GM18867 (cell line): ENCODE measurements around the gene RAP1GDS1.

Source experiments
- ATAC-seq: cut with Tn5 transposase; IDR thresholded peaks from one replicate; pipeline ENCODE4 v1.9.1; 2021; ENCODE audit warnings: mild to moderate bottlenecking, moderate library complexity; ENCODE audit not compliant: unreplicated experiment

RAP1GDS1 gene, protein sequence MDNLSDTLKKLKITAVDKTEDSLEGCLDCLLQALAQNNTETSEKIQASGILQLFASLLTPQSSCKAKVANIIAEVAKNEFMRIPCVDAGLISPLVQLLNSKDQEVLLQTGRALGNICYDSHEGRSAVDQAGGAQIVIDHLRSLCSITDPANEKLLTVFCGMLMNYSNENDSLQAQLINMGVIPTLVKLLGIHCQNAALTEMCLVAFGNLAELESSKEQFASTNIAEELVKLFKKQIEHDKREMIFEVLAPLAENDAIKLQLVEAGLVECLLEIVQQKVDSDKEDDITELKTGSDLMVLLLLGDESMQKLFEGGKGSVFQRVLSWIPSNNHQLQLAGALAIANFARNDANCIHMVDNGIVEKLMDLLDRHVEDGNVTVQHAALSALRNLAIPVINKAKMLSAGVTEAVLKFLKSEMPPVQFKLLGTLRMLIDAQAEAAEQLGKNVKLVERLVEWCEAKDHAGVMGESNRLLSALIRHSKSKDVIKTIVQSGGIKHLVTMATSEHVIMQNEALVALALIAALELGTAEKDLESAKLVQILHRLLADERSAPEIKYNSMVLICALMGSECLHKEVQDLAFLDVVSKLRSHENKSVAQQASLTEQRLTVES

DNA sequence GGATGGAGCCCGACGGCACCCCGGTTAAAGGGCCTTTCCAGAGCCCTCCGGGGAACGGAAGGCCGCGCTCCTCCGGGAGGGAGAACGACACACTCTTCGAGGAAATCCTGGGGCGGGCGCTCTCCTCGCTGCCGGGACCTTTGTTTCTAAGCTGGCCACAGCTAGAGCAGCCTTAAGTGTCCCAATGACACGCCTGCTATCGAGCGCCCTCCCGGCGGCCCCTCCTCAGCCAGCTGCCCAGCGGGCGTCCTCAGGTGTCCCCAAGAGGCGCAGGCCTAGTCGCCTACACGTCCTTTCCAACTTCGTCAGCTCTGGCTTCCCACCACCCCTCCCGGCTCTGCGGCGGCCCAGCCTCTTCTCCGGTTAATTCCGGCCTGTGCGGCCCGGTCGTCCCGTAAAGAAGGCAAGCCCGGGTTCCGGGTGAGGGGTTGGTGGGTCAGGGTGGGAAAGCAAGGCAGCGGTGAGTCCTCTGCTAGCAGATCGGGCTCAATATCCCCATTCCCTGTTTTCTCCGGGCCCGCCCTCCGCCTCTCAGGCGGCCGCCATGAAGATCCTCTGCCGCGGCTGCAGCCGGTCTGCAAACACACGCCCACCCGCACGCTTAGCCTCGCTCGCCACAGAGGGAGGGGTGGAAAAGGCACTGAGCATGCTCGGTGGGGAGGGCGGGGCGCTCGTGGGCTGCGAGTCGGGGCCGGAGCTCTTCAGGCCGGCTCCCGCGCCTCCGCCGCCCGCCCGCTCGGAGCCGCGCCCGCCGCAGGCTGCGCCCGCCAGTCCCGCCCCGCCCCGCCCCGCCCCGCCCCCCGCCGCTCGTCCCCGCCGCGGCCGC lies at the start of gene RAP1GDS1:
Gene RAP1GDS1, plus strand, starts transcription at position 806 of the 826 bp plus-strand sequence. CDS start 182 bp downstream, outside the sequence.
- peak; percentile 92 for ATAC-seq

DNA sequence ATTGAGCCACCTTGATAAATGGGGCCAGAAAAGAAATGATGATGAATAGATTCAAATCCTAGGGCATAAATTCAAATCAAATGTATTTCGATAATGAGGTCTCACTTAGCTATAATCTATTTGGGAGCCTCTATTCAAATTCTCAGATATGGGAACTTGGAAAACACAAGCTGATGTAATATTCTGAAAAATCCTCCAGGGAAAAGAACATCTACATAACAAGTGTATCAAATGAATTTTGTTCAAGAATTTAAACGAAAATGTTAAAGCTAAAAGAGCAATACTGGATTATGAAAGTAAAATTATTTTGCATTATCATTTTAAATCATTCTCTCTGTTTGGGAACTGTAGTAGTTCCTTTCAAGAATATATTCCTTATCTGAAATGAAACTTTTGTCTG lies 38.9 kb upstream of the RAP1GDS1 start:
- ATAC-seq, result no peak

DNA sequence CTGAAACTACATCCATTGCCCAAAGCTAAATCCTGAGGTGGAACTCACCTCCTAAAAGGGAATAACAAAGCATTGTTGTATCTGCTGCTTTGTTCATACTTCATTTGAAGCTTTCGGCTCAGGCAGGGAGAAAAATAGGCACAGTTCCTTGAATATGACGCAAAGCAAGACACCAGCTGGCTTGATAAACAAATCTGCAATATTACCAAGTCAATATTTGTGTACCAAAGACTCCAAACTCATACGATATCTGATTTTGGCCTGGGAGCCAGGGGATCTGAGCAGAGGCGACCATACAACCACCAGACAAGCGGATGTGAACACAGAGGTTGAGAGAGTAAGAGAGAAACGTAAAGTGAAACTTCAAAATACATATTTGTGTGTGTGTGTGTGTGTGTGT lies 34.8 kb upstream of the RAP1GDS1 start:
- ATAC-seq, result no peak

DNA sequence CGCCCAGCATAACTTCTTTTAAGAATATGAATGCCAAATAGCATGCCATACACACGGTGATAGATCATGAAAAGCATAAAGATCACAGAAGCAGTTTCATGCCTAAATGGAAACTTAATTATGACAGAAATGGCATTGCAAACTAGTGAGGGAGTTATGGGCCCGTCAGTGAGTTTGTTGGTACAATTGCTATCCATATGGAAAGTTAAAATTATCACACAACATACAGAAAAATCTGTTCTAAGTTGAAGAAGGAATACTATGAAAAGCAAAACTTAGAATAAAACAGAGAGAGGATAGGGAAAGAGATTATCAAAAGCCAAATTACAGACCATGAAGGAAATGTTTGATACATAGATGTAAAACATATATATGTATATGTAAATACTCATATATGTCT lies 30.2 kb upstream of the RAP1GDS1 start:
- ATAC-seq, result no peak

DNA sequence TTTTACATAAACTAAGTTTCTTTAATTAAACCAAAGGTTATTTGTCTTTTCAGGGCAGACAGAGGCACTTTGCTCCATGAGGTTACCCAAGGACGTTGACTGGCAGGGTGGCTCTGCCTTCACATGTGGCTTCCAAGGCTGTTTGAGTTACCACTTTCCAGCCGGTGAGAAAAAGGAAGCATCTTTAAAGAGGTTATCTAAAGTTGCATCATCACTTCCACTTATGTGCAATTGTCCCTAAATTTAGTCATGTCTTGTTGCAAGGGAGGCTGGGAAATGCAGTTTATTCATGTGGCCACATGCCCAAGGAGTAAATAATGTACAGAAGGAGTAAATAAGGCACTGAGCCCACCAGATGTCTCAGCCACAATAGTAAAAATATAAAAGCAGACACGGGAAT lies 29.0 kb upstream of the RAP1GDS1 start:
- ATAC-seq, result no peak

DNA sequence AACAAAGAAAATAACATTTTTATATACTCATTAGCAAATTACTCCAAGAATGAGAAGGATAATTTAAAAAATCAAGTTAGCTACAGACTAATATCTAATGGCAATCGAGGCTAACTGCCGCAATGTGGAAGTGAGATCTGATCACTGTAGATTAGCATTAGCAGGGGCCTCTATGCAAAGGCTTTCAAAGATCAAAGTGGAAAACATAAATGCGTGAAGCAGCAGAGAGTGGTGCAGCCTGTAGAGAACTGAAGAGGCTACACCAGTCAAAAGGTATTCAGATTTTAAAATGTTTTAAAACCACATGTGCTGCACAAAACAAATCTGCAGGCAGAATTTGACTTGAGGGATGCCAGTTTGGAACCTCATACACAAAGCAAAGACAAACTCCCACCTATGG lies 24.0 kb upstream of the RAP1GDS1 start:
- no peak for ATAC-seq

DNA sequence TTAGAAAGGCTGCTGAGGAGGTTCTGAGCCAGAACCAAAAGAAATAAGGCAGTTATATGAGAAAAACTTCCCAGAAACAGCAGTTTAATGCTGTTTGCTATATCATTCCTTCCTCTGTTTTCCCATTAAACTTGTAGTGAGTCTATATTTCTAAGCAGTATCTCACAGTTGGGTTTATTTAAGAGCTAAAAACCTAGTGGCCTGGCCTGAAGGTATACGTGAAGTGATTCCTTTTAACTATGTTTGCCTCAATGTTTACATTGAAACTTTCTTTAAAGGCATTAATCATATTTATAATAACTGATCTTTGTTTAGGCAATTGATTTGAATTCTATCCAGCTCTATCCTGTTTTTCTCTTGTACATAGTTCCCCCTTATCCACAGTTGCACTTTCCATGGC lies 19.1 kb upstream of the RAP1GDS1 start:
- no peak for ATAC-seq

DNA sequence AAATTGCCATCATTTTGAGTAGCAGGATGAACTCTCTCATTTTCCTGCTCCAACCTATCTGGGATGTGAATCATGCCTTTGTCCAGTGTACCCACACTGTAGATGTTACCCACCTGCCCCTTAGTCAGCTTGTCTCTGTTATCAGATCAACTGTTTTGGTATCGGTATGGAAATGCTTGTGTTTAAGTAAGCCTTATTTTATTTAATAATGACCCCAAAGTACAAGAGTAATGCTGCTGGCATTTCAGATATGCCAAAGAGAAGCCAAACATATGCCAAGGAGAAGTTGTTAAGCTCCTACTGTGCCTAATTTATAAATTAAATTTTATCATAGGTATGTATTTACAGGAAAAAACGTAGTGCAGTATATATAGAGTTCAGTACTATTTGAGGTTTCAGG lies 18.6 kb upstream of the RAP1GDS1 start:
- ATAC-seq, result no peak

DNA sequence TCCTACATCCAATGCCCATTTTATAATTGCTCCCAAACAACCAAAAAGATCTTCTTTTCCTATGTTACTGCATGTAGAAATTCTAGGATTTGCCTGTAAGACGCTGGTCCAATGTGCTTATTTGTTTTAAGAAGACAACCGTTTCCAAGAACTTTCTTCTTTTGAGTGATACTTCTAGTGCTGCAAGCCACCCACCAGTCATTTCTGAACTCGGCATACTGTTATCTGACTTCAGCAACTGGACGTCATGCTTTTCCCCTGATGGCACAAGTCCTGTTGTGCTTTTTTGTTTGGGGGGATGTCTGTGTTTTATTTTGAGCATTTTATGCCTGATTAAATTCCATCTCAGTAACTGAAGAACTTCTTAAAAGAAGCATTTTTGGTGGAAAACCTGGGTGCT lies 16.0 kb upstream of the RAP1GDS1 start:
- no peak for ATAC-seq

DNA sequence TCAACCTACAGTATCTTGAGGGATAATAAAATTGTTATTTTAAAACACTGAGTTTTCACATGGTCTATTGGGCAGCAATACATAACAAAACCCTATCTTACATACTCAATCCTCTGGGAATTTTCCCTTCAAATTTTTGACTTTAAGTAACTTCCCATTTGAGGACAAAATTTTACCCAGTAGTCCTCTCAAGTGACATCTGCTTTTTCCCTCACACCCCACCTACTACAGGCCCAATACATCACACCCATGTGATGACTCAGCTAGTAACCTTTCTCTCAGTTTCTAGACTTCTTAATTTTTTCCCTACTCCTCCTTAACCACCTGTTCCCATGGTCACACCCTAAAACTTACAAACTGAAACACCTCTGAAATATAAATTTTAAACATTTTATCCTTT lies 12.2 kb upstream of the RAP1GDS1 start:
- ATAC-seq, result no peak

DNA sequence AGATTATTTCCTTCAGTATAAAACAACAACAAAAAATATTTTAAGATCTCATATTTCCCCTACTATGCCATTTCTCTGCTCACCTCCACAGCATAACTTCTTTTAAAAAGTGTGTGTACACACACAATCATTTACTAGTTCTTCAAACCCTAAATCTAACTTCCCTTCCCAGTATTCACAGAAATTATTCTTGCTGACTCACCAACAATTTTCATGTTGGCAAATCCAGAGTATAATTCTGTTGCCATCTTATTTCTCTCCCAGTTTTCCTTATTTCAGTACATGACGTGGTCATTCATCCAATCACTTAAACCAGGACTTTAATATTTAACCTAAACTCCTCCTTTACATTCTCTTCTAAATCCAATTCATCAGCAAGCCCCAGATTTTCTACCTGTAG lies 11.4 kb upstream of the RAP1GDS1 start:
- ATAC-seq, result no peak

DNA sequence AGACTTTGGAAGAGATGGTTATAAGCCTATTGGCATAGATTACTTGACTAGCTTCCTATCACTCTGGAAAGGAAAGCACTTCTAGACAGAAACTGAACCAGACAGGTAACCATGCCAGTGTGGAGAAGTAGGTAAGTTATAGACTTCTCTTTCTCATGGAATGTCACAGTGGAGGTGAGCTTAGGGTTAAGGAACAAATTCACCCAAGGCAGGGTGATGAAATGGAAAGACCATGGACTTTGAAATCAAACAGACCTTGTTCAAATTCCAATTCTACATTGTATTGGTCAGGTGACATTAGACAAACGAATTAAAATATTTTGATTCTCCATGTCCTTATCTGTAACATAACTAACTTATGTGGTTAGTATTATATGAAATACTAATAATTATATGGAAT lies 7.7 kb upstream of the RAP1GDS1 start:
- ATAC-seq, result no peak

DNA sequence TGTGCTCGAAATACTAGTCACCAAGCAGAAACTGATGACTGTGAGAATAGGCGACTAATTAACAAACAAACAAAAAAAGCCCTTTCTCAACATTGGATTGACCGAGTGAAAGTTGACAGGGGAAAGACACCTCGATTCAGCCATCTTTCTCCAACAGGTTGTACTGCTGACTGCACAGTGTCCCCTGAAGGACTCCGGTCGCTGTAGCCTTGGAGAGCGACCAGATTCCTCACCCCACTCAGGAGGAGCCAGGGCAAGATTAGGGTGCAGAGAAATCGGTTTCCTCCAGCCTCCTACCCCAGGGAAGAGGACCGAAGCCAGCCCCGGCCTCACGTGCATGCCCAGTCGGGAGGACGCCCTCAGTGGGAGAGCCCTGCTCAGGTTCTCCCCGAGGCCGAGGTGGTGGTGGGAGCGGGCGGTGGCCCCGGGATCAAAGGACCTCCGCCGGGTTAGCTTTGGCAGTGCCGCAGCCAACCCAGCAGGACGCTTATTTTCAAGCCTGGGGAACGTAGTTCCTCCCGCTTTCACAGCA lies 1.1 kb upstream of the RAP1GDS1 start:
- ATAC-seq, result peak; percentile 19

DNA sequence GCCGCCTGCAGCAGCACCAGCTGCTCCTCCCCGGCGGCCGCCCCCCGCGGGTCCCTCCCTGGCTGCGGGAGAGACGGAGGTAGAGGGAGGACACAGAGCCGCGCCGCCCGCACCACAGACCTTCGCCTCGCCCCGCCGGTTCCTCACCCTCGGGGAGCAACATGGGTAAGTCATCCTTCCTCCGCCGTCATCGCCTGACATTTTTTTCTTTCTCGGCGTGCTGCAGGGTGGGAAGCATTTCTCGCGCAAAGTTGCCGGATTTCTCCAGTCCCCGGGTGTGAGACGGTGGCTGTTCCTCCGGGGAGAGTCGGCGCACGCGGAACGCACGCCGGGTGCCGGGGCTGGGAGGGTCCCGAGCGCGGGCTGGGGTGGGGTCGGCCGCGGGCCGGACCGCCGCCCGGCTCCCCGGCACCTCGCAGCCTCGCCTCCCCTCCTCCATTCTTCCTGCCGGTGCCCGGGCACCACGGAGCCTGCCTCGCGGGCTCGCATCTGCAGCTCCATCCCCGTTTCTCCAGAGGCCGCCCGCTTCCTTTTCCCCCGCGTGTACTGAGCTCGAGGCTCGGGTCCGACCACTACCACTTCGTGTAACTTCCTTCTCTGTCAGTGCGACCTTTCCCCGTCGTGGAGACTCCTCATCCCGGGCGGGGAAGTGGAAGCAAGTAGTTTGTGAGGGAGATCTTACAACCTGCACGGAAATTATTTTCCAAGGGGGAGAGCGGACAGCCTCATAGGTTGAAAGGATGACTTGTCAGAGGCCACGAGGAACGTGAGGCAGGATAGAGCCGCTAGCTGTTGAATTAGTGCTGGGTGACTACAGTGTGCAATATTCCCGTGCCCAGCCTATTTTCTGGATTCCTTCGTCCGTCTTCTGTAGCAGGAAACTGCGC lies 464 bp downstream of the RAP1GDS1 start:
- ATAC-seq, result peak; percentile 23

DNA sequence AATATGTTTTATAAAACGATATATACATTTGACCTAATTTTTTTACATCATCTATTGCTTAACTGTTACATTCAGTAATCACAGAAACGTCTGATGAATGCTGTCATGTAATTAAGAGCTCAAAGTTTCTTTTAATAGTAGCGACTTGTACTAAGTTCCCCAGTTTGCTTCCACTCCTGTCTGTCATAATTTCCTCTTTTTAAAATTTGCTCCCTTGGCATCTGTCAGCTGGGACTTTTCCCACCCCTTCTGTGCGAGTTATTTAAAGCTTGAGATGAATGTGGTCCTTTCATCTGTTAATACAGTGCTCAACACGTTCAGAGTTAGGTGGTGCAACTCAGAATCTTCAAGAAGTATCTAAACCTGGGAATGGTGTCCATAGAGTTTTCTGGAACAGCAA lies 1.2 kb downstream of the RAP1GDS1 start:
- ATAC-seq, result no peak

DNA sequence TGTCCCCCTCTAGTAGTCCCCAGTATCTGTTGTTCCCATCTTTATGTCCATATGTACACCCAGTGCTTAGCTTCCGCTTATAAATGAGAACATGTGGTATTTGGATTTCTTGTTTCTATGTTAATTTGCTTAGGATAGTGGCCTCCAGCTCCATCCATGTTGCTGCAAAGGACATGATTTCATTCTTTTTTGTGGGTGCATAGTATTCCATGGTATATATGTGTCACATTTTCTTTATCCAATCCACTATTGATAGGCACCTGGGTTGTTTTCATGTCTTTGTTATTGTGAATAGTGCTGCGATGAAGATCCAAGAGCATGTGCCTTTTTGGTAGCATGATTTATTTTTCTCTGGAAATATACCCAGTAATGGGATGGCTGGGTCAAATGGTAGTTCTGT lies 6.3 kb downstream of the RAP1GDS1 start:
- no peak for ATAC-seq

DNA sequence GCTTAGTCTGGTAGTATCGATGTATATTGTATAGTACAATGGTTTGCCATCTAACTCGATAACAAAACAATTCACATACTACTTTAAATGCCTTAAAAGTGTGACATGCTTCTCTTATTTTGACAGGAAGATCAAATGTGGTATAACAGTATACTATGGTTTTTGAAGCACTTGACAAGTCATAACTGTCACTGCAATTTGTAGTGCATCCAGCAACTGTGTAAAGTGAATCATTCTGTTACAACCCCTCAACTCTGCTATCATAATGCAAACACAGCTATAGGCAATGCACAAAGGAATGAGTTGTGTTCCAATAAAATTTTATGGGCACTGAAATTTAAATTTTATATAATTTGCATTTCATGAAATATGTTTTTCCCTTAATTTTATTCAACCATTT lies 14.0 kb downstream of the RAP1GDS1 start:
- ATAC-seq, result no peak

DNA sequence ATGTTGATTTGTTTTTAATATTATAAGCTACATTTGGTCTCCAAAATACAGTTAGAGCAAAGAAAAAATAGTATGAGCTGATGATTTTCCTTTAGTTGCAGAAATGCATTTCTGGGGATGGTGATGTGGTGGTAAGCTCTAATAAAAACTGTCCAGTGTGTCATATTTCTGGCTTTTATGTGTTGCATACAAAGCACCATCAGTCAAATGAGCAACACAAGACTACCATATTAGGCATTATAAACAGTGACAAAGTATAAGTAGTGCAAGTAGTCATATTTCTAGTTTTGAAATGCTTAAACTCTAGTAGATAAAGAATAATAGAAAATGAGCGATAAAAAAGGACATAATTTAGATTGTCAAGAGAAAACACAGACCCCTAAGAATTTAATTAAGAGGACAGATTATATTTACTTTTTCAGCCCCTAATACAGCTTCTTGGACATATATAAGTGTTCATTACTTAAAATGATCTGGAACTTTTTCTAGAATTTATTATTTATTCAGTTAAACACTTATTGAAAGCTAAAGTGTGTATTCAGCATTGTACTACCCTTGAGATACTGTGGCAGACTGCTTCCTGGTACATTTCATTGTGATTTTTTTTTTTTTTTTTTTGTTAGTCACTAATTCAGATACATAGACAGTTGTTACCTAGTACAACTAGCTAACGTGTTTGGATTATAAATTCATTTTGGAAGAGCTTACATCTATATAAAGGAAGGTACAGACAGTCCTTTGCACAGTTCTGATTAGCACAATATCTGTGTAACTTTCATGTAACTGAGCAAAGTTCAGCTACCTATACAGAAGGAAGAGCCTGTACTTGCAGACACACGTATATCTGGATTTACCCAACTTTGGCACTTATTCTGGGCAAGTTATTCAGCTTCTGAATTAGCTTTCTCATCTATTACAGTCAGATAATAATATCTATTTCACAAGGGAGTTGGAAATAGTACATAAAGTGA lies 22.3 kb downstream of the RAP1GDS1 start:
- no peak for ATAC-seq

DNA sequence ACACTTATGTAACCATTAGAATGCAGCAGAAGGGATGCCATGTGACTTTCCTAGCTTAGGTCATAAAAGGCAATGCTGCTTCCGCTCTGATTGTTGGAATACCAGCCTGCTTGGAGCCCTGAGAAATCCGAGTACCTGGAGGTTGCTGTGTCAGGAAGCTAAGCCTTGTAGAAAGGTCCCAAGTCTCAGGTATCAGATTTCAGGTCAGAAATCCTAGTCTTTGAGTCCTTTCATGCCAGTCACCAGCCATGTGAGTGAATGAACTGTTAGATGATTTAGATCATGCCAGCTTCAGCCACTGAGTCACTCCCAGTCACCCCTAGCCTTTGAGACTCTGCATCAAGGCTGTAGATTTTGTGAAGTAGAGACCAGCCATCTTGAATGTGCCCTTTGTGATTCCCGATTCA lies 23.5 kb downstream of the RAP1GDS1 start:
- ATAC-seq, result no peak
